ENCODE measurements around the gene HEXIM1.
A peak's percentile ranks its signal among the peaks of the same experiment; 100 is the strongest.

Gene HEXIM1

DNA sequence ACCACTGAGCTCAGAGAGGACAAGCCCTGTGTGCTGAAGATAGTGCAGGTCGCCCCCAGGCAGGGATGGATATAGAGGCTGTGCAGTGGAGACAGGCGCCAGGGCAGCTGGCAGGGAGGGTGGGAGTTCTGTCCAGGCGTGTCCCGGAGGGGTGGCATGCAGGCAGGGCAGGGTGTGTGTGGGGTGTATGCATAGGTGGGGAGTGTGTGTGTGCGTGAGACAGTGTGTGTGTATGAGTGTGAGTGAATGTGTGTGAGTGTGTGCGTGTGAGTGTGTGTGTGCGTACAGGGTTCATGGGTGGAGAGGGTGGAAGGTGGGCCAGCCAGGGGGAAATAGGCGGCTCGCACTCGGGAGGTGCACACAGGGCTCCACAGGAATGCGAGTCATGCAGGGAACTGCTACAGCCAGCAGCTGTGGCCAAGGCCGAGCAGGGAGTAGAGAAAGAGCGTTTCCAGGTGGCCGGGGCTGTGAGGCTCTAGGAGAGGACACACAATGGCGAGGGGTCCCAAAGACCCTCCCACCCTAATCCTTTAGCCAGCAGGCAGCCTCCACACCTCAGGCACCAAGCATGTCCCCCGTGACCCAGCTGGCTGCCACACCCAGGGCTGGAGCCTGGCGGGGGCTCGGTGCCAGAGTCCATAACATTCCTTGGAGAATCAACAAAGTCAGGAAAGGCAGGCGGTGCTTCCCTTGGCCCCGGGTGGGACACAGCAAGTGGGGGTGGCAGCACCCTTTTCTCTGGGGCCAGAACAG lies 20.6 kb upstream of the HEXIM1 start:
- TF ChIP-seq POLR2AphosphoS5 (IDR thresholded peaks at IDR 0.05; ENCODE audit: low read depth, low read length) (no peak), PAX5 (IDR thresholded peaks at IDR 0.05; ENCODE audit: insufficient read depth, low read length, severe bottlenecking) (no peak), TAF1 (IDR thresholded peaks at IDR 0.05; ENCODE audit: low read depth, low read length) (no peak), POLR2A (IDR thresholded peaks at IDR 0.05; ENCODE audit: low read depth, low read length) (no peak), POU2F2 (IDR thresholded peaks at IDR 0.05; ENCODE audit: low read depth, low read length) (no peak), SPI1 (IDR thresholded peaks at IDR 0.05; ENCODE audit: low read depth, low read length) (no peak)
- FAIRE-seq: no peak
- no peak for DNase-seq (ENCODE audit: insufficient read length, low spot score)

DNA sequence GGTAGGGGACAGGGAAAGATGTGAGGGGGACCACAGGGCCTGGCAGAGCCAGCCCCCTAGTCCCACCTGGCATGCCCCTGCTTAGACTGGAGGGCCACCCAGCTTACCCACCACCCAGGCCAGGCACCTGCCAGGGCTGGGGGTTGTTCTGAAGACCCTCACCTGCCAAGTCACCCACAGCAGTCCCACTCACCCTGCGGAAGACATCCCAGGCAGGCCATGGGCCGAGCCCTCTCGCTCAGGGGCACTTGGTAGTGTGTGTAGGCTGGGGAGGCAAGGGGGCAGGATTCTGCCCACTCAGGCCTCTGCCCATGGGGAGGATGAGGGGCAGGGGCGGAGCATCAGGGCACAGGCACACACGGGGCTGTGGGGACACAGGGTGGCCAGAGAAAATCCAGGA lies 19.9 kb upstream of the HEXIM1 start:
- TF ChIP-seq TAF1 (IDR thresholded peaks at IDR 0.05; ENCODE audit: low read depth, low read length): no peak
- TF ChIP-seq POU2F2 (IDR thresholded peaks at IDR 0.05; ENCODE audit: low read depth, low read length): no peak
- no peak for TF ChIP-seq PAX5 (IDR thresholded peaks at IDR 0.05; ENCODE audit: insufficient read depth, low read length, severe bottlenecking)
- TF ChIP-seq POLR2AphosphoS5 (IDR thresholded peaks at IDR 0.05; ENCODE audit: low read depth, low read length): no peak
- TF ChIP-seq SPI1 (IDR thresholded peaks at IDR 0.05; ENCODE audit: low read depth, low read length): no peak
- TF ChIP-seq POLR2A (IDR thresholded peaks at IDR 0.05; ENCODE audit: low read depth, low read length): no peak
- DNase-seq (ENCODE audit: insufficient read length, low spot score): no peak
- FAIRE-seq: no peak

DNA sequence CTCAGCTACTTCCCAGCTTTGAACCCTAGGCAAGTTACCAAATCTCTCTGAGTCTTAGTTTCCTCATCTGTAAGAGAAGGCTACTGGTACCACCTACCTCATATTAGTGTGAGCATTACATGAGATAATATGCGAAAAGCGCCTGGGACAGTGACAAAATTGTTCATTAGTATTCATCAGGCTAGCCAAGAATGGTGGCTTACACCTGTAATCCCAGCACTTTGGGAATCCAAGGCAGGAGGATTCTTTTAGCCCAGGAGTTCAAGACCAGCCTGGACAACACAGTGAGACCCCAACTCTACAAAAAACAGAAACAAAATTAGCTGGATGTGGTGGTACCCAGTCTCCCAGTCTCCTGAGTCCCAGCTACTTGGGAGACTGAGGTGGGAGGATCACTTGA lies 19.3 kb upstream of the HEXIM1 start:
- no peak for FAIRE-seq
- no peak for TF ChIP-seq PAX5 (IDR thresholded peaks at IDR 0.05; ENCODE audit: insufficient read depth, low read length, severe bottlenecking)
- TF ChIP-seq SPI1 (IDR thresholded peaks at IDR 0.05; ENCODE audit: low read depth, low read length): no peak
- no peak for TF ChIP-seq POLR2A (IDR thresholded peaks at IDR 0.05; ENCODE audit: low read depth, low read length)
- no peak for TF ChIP-seq TAF1 (IDR thresholded peaks at IDR 0.05; ENCODE audit: low read depth, low read length)
- TF ChIP-seq POLR2AphosphoS5 (IDR thresholded peaks at IDR 0.05; ENCODE audit: low read depth, low read length): no peak
- no peak for TF ChIP-seq POU2F2 (IDR thresholded peaks at IDR 0.05; ENCODE audit: low read depth, low read length)
- no peak for DNase-seq (ENCODE audit: insufficient read length, low spot score)

DNA sequence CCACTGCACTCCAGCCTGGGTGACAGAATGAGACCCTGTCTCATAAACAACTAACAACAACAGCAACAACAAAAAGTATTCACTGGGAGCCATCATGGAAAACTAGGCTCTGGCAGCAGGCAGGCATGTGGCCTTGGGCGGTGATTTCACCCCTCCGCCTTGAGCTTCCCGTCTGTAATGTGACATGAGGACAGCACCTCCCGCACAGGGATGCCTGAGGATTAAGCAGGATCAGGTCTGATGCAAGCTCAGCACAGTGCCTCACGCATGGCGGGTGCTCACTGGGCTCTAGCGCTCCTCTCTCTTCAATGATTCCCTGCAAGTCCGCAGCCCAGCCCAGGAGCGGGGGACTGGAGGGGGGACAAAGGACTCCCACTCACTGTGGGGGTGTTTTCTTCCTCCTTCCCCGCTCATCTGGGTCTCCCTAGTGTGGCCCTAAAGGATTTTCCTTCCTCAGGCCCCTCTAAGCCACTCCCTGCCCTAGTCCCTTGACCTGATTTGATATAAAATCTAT lies 18.8 kb upstream of the HEXIM1 start:
- no peak for FAIRE-seq
- TF ChIP-seq TAF1 (IDR thresholded peaks at IDR 0.05; ENCODE audit: low read depth, low read length) (no peak), POLR2AphosphoS5 (IDR thresholded peaks at IDR 0.05; ENCODE audit: low read depth, low read length) (no peak), POU2F2 (IDR thresholded peaks at IDR 0.05; ENCODE audit: low read depth, low read length) (no peak), PAX5 (IDR thresholded peaks at IDR 0.05; ENCODE audit: insufficient read depth, low read length, severe bottlenecking) (no peak), SPI1 (IDR thresholded peaks at IDR 0.05; ENCODE audit: low read depth, low read length) (no peak), POLR2A (IDR thresholded peaks at IDR 0.05; ENCODE audit: low read depth, low read length) (no peak)
- DNase-seq (ENCODE audit: insufficient read length, low spot score): no peak

DNA sequence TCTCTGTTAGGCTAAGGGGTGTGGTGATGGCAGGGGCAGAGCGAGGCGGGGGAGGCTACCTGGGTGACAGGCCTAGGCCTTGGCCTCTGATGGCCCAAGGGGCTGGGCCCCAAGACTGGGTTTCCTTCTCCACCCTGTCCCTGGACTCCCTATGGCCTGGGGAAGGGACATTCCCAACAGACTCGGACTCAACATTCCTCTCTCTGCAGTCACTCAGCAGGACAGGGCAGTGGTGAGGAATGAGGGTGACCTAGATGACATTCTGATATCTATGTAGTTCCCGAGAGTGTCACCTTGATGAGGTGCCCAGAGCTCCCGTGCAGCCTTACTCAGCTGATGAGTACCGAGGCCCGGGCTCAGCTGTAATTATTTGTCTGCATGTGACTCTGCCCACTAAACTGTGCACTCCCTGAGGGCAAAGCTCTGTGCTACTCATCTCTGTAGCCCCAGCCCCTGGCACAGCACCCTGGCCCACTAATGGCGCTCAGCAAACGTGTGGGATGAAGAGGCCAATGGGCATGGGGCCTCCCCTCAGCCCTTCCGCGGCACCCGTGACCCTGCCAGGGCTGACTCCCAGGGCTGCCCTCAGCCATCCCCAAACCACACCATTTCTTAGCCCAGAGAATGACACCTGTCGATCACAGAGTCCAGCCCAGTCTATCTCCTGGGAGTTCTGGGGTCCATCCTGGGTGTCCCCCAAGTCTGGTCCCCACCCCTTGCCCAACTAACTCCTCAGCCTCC lies 18.2 kb upstream of the HEXIM1 start:
- FAIRE-seq (no peak), DNase-seq (ENCODE audit: insufficient read length, low spot score) (no peak)
- TF ChIP-seq PAX5 (IDR thresholded peaks at IDR 0.05; ENCODE audit: insufficient read depth, low read length, severe bottlenecking): no peak
- no peak for TF ChIP-seq SPI1 (IDR thresholded peaks at IDR 0.05; ENCODE audit: low read depth, low read length)
- no peak for TF ChIP-seq POLR2A (IDR thresholded peaks at IDR 0.05; ENCODE audit: low read depth, low read length)
- no peak for TF ChIP-seq TAF1 (IDR thresholded peaks at IDR 0.05; ENCODE audit: low read depth, low read length)
- TF ChIP-seq POLR2AphosphoS5 (IDR thresholded peaks at IDR 0.05; ENCODE audit: low read depth, low read length): no peak
- TF ChIP-seq POU2F2 (IDR thresholded peaks at IDR 0.05; ENCODE audit: low read depth, low read length): no peak

DNA sequence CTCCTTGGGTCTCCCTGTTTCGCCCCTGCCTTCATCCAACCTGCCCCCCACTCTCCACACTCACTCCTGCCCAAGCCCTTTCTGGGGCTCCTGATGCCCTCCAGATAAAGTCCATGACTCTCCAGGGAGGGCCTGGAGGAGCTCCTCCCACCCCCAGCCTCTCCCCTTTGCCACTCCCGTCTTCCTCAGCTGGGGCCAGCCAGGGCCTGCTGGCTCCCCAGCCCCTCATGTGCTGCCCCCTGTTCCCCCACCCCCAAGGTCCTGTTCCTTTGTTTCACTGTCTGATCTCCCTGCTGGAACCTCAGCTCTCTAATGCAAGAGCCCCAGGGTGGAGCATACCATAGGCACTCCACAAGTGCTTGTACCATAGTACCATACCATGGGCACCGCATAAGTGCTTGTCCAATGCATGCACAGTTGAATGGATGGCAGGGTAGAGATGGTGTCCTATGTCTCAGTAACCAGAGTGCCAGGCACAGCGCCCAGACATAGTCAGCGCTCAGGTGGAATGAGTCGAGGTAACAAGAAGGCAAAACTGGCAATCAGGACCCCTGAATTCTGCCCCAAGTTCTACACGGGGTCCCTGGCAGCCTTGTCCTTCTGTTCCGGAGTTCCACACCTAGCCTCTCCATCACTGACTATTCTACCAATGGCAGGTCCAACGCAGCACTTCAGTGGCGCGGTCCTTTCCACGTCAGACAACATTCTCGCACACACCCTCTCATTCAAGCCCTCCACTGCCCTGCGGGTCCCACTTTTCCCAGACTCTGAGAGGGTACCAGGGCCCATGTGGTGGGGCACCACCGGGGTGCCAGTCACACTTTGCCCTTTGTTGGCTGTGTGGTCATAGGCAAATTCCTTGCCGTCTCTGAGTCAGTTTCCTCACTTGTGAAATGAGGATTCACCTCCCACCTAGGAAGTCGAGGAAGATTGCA lies 17.3 kb upstream of the HEXIM1 start:
- FAIRE-seq (peak; percentile 28), DNase-seq (ENCODE audit: insufficient read length, low spot score) (no peak)
- TF ChIP-seq POLR2A (IDR thresholded peaks at IDR 0.05; ENCODE audit: low read depth, low read length) (no peak), PAX5 (IDR thresholded peaks at IDR 0.05; ENCODE audit: insufficient read depth, low read length, severe bottlenecking) (no peak), TAF1 (IDR thresholded peaks at IDR 0.05; ENCODE audit: low read depth, low read length) (no peak)

DNA sequence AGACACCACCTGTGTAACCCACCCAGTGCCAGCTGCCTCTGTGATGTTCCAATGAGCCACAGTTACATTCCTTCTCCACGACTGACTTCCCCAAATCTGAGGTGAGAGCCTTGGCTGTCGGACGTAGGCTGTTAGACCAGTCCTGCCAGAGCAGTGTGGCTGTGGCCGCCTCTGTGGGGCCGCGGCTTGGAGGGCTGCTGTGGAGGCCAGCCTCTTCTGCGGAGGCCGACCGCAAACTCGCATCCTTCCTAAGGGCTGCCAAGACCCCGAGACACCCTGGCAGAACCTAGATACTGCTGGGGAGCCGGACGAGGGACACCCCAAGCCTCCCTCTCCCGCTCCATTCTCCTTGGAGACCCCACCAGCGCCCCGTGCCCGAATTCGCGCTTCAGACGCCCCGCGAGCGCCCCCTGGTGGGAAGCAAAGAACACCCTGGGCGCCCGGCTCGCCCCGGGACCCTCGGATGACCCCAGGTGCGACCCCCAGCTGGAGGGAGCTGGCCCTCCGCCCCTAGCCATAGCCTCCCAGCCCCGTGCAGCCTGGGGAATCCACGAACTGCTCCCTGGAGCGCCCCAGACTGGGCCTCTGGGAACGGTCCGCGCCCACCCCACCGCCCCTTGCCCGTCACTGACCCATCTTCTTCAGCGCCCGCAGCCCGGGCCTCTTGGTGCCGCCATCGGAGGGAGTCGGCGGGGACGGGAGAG lies 16.5 kb upstream of the HEXIM1 start:
- DNase-seq (ENCODE audit: insufficient read length, low spot score): no peak
- no peak for TF ChIP-seq PAX5 (IDR thresholded peaks at IDR 0.05; ENCODE audit: insufficient read depth, low read length, severe bottlenecking)
- no peak for TF ChIP-seq POU2F2 (IDR thresholded peaks at IDR 0.05; ENCODE audit: low read depth, low read length)
- no peak for TF ChIP-seq TAF1 (IDR thresholded peaks at IDR 0.05; ENCODE audit: low read depth, low read length)
- TF ChIP-seq SPI1 (IDR thresholded peaks at IDR 0.05; ENCODE audit: low read depth, low read length): no peak
- no peak for TF ChIP-seq POLR2A (IDR thresholded peaks at IDR 0.05; ENCODE audit: low read depth, low read length)
- no peak for TF ChIP-seq POLR2AphosphoS5 (IDR thresholded peaks at IDR 0.05; ENCODE audit: low read depth, low read length)
- FAIRE-seq: no peak

DNA sequence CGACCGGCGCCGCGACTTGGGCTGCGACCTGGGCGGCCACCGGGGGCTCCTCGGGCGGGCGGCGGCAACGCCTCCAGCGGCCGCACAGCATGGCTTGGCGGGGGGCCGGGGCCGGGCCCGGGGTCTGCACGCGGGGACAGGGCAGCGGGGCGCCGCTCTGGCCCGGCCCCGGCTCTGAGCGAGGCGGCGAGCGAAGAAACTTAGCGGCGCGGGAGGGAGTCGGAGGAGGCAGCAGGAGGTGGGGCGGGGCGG lies 16.0 kb upstream of the HEXIM1 start, which contains the start of gene PLCD3:
Gene PLCD3 (minus strand): TSS at position 196 of the 252 bp plus-strand sequence. CDS start 105 bp downstream, at position 91.
- DNase-seq (ENCODE audit: insufficient read length, low spot score) (no peak), FAIRE-seq (no peak)
- TF ChIP-seq SPI1 (IDR thresholded peaks at IDR 0.05; ENCODE audit: low read depth, low read length) (no peak), PAX5 (IDR thresholded peaks at IDR 0.05; ENCODE audit: insufficient read depth, low read length, severe bottlenecking) (no peak), TAF1 (IDR thresholded peaks at IDR 0.05; ENCODE audit: low read depth, low read length) (no peak), POLR2AphosphoS5 (IDR thresholded peaks at IDR 0.05; ENCODE audit: low read depth, low read length) (no peak), POU2F2 (IDR thresholded peaks at IDR 0.05; ENCODE audit: low read depth, low read length) (no peak), POLR2A (IDR thresholded peaks at IDR 0.05; ENCODE audit: low read depth, low read length) (no peak)

Measured in GM12891 (cell line).